Inflammatory macrophage (primary cell): ENCODE data around the gene TACR1.

Source experiments
- DNase-seq, 2 donors: peaks; one replicate each; pipeline ENCODE4 v3.0.0-alpha.2; 2020 to 2022

Gene TACR1

GRCh38 chr2:75045526-75046050, 153.7 kb downstream of the TACR1 start:
- DNase-seq: no peak

GRCh38 chr2:75044291-75044690, 155.0 kb downstream of the TACR1 start:
- DNase-seq: no peak

GRCh38 chr2:75042823-75043222, 156.5 kb downstream of the TACR1 start:
- DNase-seq: no peak

- peak in 1 of 2 donors; percentile 40 for DNase-seq
Observed at GRCh38 chr2:75041731-75042600, 157.4 kb downstream of the TACR1 start.

- no peak for DNase-seq
Observed at GRCh38 chr2:75041226-75041625, 158.1 kb downstream of the TACR1 start.

- DNase-seq: peak; percentile 27 to 53
Observed at GRCh38 chr2:75035444-75036353, 163.6 kb downstream of the TACR1 start.

GRCh38 chr2:75033516-75033915, 165.8 kb downstream of the TACR1 start:
- DNase-seq: no peak

- no peak for DNase-seq
Observed at GRCh38 chr2:75031906-75032803, 167.2 kb downstream of the TACR1 start.

GRCh38 chr2:75031171-75031570, 168.1 kb downstream of the TACR1 start:
- DNase-seq: no peak

- DNase-seq: no peak
Observed at GRCh38 chr2:75030218-75031009, 168.9 kb downstream of the TACR1 start.

GRCh38 chr2:75027886-75028285, 171.4 kb downstream of the TACR1 start:
- DNase-seq: no peak

- peak in 1 of 2 donors; percentile 7 for DNase-seq
Observed at GRCh38 chr2:75025633-75026380, 173.5 kb downstream of the TACR1 start.

GRCh38 chr2:75025216-75025615, 174.1 kb downstream of the TACR1 start:
- DNase-seq: no peak

GRCh38 chr2:75023666-75024455, 175.5 kb downstream of the TACR1 start:
- no peak for DNase-seq

GRCh38 chr2:75022516-75022915, 176.8 kb downstream of the TACR1 start:
- DNase-seq: no peak

- no peak for DNase-seq
Observed at GRCh38 chr2:75021672-75022071, 177.6 kb downstream of the TACR1 start.

GRCh38 chr2:75020476-75020875, 178.8 kb downstream of the TACR1 start:
- DNase-seq: no peak

- DNase-seq: no peak
Observed at GRCh38 chr2:75019790-75020189, 179.5 kb downstream of the TACR1 start.

- DNase-seq: peak; percentile 53 to 72
Observed at GRCh38 chr2:75018162-75018561, 181.2 kb downstream of the TACR1 start.

GRCh38 chr2:75012080-75012479, 187.2 kb downstream of the TACR1 start:
- DNase-seq: no peak
